ENCODE measurements around the gene GLOD4. TPM values are rescaled to one million over a fixed set of nuclear protein-coding genes. Genes with fewer than 3 reads are reported as not detected.

The GLOD4 gene
- total RNA-seq, 1 experiment from 2014 or later, result 33.8 TPM

- no peak overlapping the region for H2AFZ ChIP-seq (ENCODE audit: low read length)
- no peaks in the 10 kb centered on the region for H3K9me2 ChIP-seq (replicated peaks; ENCODE audit: low read length)
- CTCF ChIA-PET, result no interaction called here
- no peak for ATAC-seq
- intact Hi-C loops (cut with micrococcal nuclease), result no loop called here
- H4K20me1 ChIP-seq (ENCODE audit: low read length), result no peaks in the 10 kb centered on the region
- H3K4me2 ChIP-seq (ENCODE audit: low read length), result no peak overlapping the region
- H3F3A ChIP-seq (ENCODE audit: low read length, unreplicated experiment), result no peaks in the 10 kb centered on the region
- BruUV-seq (replicated peaks), result no TSS peak
- TF ChIP-seq EZH2phosphoT487 (IDR thresholded peaks at IDR 0.05; ENCODE audit: borderline replicate concordance, low read length) (no peak), EZH2 (IDR thresholded peaks at IDR 0.05; ENCODE audit: low read length, unreplicated experiment) (no peak), CTCF (conservative IDR thresholded peaks at IDR 0.05; ENCODE audit: low read depth, low read length) (no peak)
- H3K79me2 ChIP-seq (ENCODE audit: low read length), result no peaks in the 10 kb centered on the region
- no peak overlapping the region for H3K27ac ChIP-seq (ENCODE audit: low read length)
- no peak overlapping the region for H3K9ac ChIP-seq (ENCODE audit: low read length)
- H3K4me3 ChIP-seq (ENCODE audit: low read length), result no peak overlapping the region
- H3K9me3 ChIP-seq (ENCODE audit: low read length), result no peaks in the 10 kb centered on the region
- no peaks in the 10 kb centered on the region for H3K4me1 ChIP-seq (ENCODE audit: insufficient read depth, low read length)
- POLR2A ChIA-PET (ENCODE audit: unreplicated experiment), result no interaction called here
- DNase-seq, result no peak
- H3K36me3 ChIP-seq (ENCODE audit: low read depth, low read length), result no peaks in the 10 kb centered on the region
- H3K27me3 ChIP-seq (ENCODE audit: low read length), result no peaks in the 10 kb centered on the region
These were observed 18.6 kb upstream of the GLOD4 start for GRCh38 chr17:800446-801242.

GRCh38 chr17:799261-799660, 17.2 kb upstream of the GLOD4 start:
- ChIA-PET POLR2A (ENCODE audit: unreplicated experiment) (no interaction called here), CTCF (no interaction called here)
- Histone ChIP-seq H3K27me3 (ENCODE audit: low read length) (no peaks in the 10 kb centered on the region), H3F3A (ENCODE audit: low read length, unreplicated experiment) (no peaks in the 10 kb centered on the region), H3K36me3 (ENCODE audit: low read depth, low read length) (no peaks in the 10 kb centered on the region), H3K4me3 (ENCODE audit: low read length) (no peak overlapping the region), H3K9me2 (replicated peaks; ENCODE audit: low read length) (no peaks in the 10 kb centered on the region), H3K79me2 (ENCODE audit: low read length) (no peaks in the 10 kb centered on the region), H3K4me2 (ENCODE audit: low read length) (no peak overlapping the region), H3K9me3 (ENCODE audit: low read length) (no peaks in the 10 kb centered on the region), H2AFZ (ENCODE audit: low read length) (no peak overlapping the region), H3K4me1 (ENCODE audit: insufficient read depth, low read length) (no peaks in the 10 kb centered on the region), H3K9ac (ENCODE audit: low read length) (no peak overlapping the region), H4K20me1 (ENCODE audit: low read length) (no peaks in the 10 kb centered on the region), H3K27ac (ENCODE audit: low read length) (no peak overlapping the region)
- intact Hi-C loops (cut with micrococcal nuclease), result no loop called here
- ATAC-seq (no peak), DNase-seq (no peak)
- TF ChIP-seq EZH2 (IDR thresholded peaks at IDR 0.05; ENCODE audit: low read length, unreplicated experiment) (no peak), EZH2phosphoT487 (IDR thresholded peaks at IDR 0.05; ENCODE audit: borderline replicate concordance, low read length) (no peak), CTCF (conservative IDR thresholded peaks at IDR 0.05; ENCODE audit: low read depth, low read length) (no peak)
- no TSS peak for BruUV-seq (replicated peaks)

- no peak overlapping the region for H3K9ac ChIP-seq (ENCODE audit: low read length)
- no TSS peak for BruUV-seq (replicated peaks)
- H3K36me3 ChIP-seq (ENCODE audit: low read depth, low read length), result no peaks in the 10 kb centered on the region
- H3K79me2 ChIP-seq (ENCODE audit: low read length), result no peaks in the 10 kb centered on the region
- DNase-seq (no peak), ATAC-seq (no peak)
- no peaks in the 10 kb centered on the region for H3K9me3 ChIP-seq (ENCODE audit: low read length)
- no peak overlapping the region for H3K27ac ChIP-seq (ENCODE audit: low read length)
- TF ChIP-seq CTCF (conservative IDR thresholded peaks at IDR 0.05; ENCODE audit: low read depth, low read length), result no peak
- TF ChIP-seq EZH2phosphoT487 (IDR thresholded peaks at IDR 0.05; ENCODE audit: borderline replicate concordance, low read length), result no peak
- no peak for TF ChIP-seq EZH2 (IDR thresholded peaks at IDR 0.05; ENCODE audit: low read length, unreplicated experiment)
- H3K4me1 ChIP-seq (ENCODE audit: insufficient read depth, low read length), result peaks cover 8% of the 10 kb centered on the region
- no peaks in the 10 kb centered on the region for H4K20me1 ChIP-seq (ENCODE audit: low read length)
- CTCF ChIA-PET, result no interaction called here
- H3K27me3 ChIP-seq (ENCODE audit: low read length), result no peaks in the 10 kb centered on the region
- H3K9me2 ChIP-seq (replicated peaks; ENCODE audit: low read length), result no peaks in the 10 kb centered on the region
- H3K4me3 ChIP-seq (ENCODE audit: low read length), result no peak overlapping the region
- no peak overlapping the region for H3K4me2 ChIP-seq (ENCODE audit: low read length)
- no peak overlapping the region for H2AFZ ChIP-seq (ENCODE audit: low read length)
- POLR2A ChIA-PET (ENCODE audit: unreplicated experiment), result no interaction called here
- intact Hi-C loops (cut with micrococcal nuclease), result no loop called here
- no peaks in the 10 kb centered on the region for H3F3A ChIP-seq (ENCODE audit: low read length, unreplicated experiment)
These were observed 16.2 kb upstream of the GLOD4 start for GRCh38 chr17:798246-798645.
